NB4 (cell line): ENCODE measurements around the gene XKR7.

Experiments used
- DNase-seq: peaks from one replicate; pipeline ENCODE4 v3.0.0; 2010; ENCODE audit warnings: low read depth
- H3K4me3 ChIP-seq: one replicate; pipeline ENCODE4 v1.5.1; 2011; ENCODE audit warnings: mild to moderate bottlenecking, low read depth, low read length, moderate library complexity
- MYC ChIP-seq: IDR thresholded peaks from 2 replicates; pipeline ENCODE4 v1.6.1; 2011; ENCODE audit warnings: low read depth, low read length
- POLR2A ChIP-seq: IDR thresholded peaks from 2 replicates; pipeline ENCODE4 v1.6.1; 2011; ENCODE audit warnings: mild to moderate bottlenecking; ENCODE audit not compliant: insufficient read length; ENCODE audit errors: extremely low read depth
- TF ChIP-seq, protein P1 (sequence below): IDR thresholded peaks from 2 replicates; pipeline ENCODE4 v1.6.1; 2011; ENCODE audit warnings: low read depth, low read length
- TF ChIP-seq, protein P2 (sequence below): IDR thresholded peaks from one replicate; pipeline ENCODE4 v1.5.1; 2012; ENCODE audit warnings: low read depth, low read length

XKR7 gene

GRCh38 chr20:32018269-32019155, 50.6 kb downstream of the XKR7 start:
- H3K4me3 ChIP-seq: no peak overlapping the region
- TF ChIP-seq POLR2A (no peak), MYC (no peak)
- TF ChIP-seq, protein P1, sequence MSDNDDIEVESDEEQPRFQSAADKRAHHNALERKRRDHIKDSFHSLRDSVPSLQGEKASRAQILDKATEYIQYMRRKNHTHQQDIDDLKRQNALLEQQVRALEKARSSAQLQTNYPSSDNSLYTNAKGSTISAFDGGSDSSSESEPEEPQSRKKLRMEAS: no peak
- TF ChIP-seq, protein P2, sequence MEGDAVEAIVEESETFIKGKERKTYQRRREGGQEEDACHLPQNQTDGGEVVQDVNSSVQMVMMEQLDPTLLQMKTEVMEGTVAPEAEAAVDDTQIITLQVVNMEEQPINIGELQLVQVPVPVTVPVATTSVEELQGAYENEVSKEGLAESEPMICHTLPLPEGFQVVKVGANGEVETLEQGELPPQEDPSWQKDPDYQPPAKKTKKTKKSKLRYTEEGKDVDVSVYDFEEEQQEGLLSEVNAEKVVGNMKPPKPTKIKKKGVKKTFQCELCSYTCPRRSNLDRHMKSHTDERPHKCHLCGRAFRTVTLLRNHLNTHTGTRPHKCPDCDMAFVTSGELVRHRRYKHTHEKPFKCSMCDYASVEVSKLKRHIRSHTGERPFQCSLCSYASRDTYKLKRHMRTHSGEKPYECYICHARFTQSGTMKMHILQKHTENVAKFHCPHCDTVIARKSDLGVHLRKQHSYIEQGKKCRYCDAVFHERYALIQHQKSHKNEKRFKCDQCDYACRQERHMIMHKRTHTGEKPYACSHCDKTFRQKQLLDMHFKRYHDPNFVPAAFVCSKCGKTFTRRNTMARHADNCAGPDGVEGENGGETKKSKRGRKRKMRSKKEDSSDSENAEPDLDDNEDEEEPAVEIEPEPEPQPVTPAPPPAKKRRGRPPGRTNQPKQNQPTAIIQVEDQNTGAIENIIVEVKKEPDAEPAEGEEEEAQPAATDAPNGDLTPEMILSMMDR: peak; percentile 3
- DNase-seq: peak; percentile 40

DNA sequence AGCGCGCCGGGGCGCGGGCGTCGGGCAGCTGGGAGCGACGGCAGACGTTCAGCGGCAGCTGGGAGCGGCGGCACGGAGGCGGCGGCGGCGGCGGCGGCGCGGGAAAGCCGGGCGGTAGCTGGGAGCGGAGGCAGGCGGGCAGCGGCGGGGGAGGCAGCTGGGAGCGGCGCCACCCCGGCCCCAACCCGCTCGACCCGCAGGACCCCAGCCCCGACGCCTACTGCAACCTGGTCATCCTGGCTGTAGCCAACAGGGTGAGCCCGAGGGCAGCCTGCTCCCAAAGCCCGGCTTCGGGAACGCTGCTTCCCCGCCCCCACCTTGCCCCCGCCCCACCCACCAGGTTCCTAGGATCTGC, 51.2 kb downstream of the XKR7 start:
- no peak for DNase-seq

DNA sequence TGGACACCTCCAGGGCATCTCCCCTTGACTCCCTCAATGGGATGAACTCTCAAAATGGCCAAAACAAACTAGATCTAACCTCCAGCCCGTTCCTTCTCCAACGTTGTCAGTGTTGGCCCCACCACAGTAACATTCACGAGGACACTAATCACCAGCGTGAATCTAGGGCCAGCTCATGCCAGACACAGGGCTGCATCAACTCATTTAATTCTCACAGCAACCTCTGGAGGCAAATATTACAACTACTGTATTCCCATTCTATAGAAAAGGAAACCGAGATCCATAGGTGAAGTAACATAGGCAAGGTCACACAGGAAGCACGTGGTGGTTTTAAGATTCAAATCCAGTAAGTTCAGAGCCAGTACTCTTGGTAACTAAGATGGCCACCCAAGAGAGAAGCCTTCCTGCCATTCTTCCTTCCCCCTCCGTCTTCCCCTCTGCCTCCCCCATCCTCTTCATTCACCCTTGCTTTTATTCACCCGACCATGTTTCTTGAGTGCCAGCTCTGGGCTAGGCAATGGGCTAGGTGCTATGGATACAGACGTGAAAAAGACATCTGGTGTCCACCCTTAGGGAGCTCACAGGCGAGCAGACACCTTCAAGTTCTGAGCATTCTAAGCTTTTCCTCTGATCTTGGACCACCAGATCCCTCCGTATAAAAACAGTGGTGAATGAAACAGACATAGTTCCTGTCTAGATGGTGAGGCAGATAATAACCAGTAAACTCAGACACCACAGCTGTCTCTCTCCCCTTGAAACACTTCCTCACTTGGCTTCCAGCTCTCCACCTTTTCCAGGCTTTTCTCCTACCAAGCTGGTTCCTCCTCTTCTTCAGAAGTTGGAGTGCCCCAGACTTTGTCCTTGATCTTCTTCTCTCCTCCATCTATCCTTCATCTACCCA, 51.9 kb downstream of the XKR7 start:
- no peak overlapping the region for H3K4me3 ChIP-seq
- no peak for TF ChIP-seq MYC
- no peak for TF ChIP-seq POLR2A
- TF ChIP-seq, protein P2: no peak
- TF ChIP-seq, protein P1: peak; percentile 59; the same call in 1 of the 2 replicates
- no peak for DNase-seq

More for the DNA sequence above, 51.2 kb downstream of the XKR7 start:
- H3K4me3 ChIP-seq: no peak overlapping the region
- TF ChIP-seq POLR2A (no peak), MYC (no peak)
- TF ChIP-seq, protein P1: no peak
- TF ChIP-seq, protein P2: no peak

GRCh38 chr20:32021091-32021490, 53.1 kb downstream of the XKR7 start:
- TF ChIP-seq, protein P1: no peak
- TF ChIP-seq, protein P2: no peak
- TF ChIP-seq POLR2A: no peak
- no peak for TF ChIP-seq MYC
- no peak overlapping the region for H3K4me3 ChIP-seq
- DNase-seq: no peak

GRCh38 chr20:32024683-32025295, 56.8 kb downstream of the XKR7 start:
- TF ChIP-seq, protein P1: no peak
- no peak for TF ChIP-seq POLR2A
- TF ChIP-seq MYC: no peak
- TF ChIP-seq, protein P2: no peak
- no peak overlapping the region for H3K4me3 ChIP-seq
- no peak for DNase-seq
